K562 (cell line): ENCODE measurements around the gene MRGPRF. TPM values are rescaled to one million over a fixed set of nuclear protein-coding genes. Genes with fewer than 3 reads are reported as not detected.

Source experiments
- ATAC-seq: fragments of 200-7000 bp; cut with Tn5 transposase; 3 replicates; pipeline ENCODE4 v1.9.1; 2020; ENCODE audit warnings: moderate library complexity
- BruUV-seq: library from RNA; stranded (reverse); fragments of 400-500 nt; replicated peaks from 2 replicates; lab custom pipeline; 2021; lab: Mats Ljungman, UMichigan
- CTCF ChIA-PET: fragments of 300-600 bp; formaldehyde crosslinking; extraction: SDS; loops from one replicate; lab custom pipeline; 2021; ENCODE audit warnings: low intra/inter-chr PET ratio; lab: Yijun Ruan, JAX
- POLR2A ChIA-PET: fragments of 300-600, 350-650 bp; sonication (Branson Sonifier 250); formaldehyde crosslinking; extraction: SDS; loops from one replicate; lab custom pipeline; 2021; ENCODE audit warnings: antibody characterized with exemption, inconsistent platforms; lab: Yijun Ruan, JAX
- DNase-seq, 4 experiments: peaks; one replicate each; pipeline versions ENCODE4 v3.0.0 to v3.0.0-alpha.2; 2011 to 2018; ENCODE audit warnings: low spot score in 3 of 4, mixed read lengths in 3 of 4; ENCODE audit errors: extremely low read depth in 1 of 4
- FAIRE-seq: peaks from 2 replicates; lab custom pipeline; 2011; peaks lifted over from hg19 to GRCh38; lab: Jason Lieb, UNC
- H2AFZ ChIP-seq: 2 replicates; pipeline ENCODE4 v1.6.0; 2011; ENCODE audit warnings: low read depth, low read length, control low read depth, inconsistent platforms
- H3K27ac ChIP-seq: fragments of 200-600 bp; 3 replicates; pipeline ENCODE4 v1.8.0; 2011; ENCODE audit warnings: low read depth, mild to moderate bottlenecking, control low read depth, inconsistent platforms, low read length, moderate library complexity, mixed read lengths; ENCODE audit errors: extremely low read depth
- H3K27me3 ChIP-seq, 2 experiments: fragments of 300-600 bp in 1 of 2; 2 replicates in 1 of 2; 3 replicates in 1 of 2; pipeline versions ENCODE4 v1.6.0 to v1.8.0; 2011; ENCODE audit warnings: inconsistent platforms in 2 of 2, low read length in 2 of 2, mild to moderate bottlenecking in 1 of 2, mixed read lengths in 1 of 2, moderate library complexity in 1 of 2; ENCODE audit not compliant: control insufficient read depth in 2 of 2, insufficient read depth in 2 of 2
- H3K36me3 ChIP-seq: fragments of 300-600 bp; 3 replicates; pipeline ENCODE4 v1.8.0; 2011; ENCODE audit warnings: mild to moderate bottlenecking, low read length, inconsistent platforms; ENCODE audit not compliant: control insufficient read depth, insufficient read depth
- H3K4me1 ChIP-seq, 2 experiments: fragments of 200-600 bp in 1 of 2; replicated peaks in 1 of 2; 2 replicates in 1 of 2; 3 replicates in 1 of 2; pipeline versions ENCODE4 v1.5.1 to v1.8.0; 2011; ENCODE audit warnings: inconsistent platforms in 2 of 2, low read length in 2 of 2, mild to moderate bottlenecking in 1 of 2, mixed read lengths in 1 of 2, moderate library complexity in 1 of 2; ENCODE audit not compliant: control insufficient read depth in 2 of 2, insufficient read depth in 2 of 2
- H3K4me2 ChIP-seq: 2 replicates; pipeline ENCODE4 v1.6.1; 2011; ENCODE audit warnings: low read length, control low read depth, inconsistent platforms, mixed read lengths; ENCODE audit not compliant: insufficient read depth
- H3K4me3 ChIP-seq: fragments of 200-600 bp; sonication (generic), shearing (Covaris generic); 2 replicates; pipeline ENCODE4 v1.5.1; 2016; ENCODE audit warnings: control low read depth, inconsistent platforms
- H3K79me2 ChIP-seq: fragments of 200-600 bp; 3 replicates; pipeline ENCODE4 v1.8.0; 2011; ENCODE audit warnings: low read length, inconsistent platforms; ENCODE audit not compliant: control insufficient read depth, insufficient read depth
- H3K9ac ChIP-seq, 2 experiments: 2 replicates each; pipeline versions ENCODE4 v1.6.0 to v1.6.1; 2011; ENCODE audit warnings: low read depth in 2 of 2, low read length in 2 of 2, control low read depth in 1 of 2, inconsistent platforms in 1 of 2, mild to moderate bottlenecking in 1 of 2, mixed read lengths in 1 of 2; ENCODE audit not compliant: insufficient read depth in 1 of 2
- H3K9me1 ChIP-seq: one replicate; pipeline ENCODE4 v1.6.0; 2011; ENCODE audit warnings: inconsistent platforms, mild to moderate bottlenecking, low read length, moderate library complexity; ENCODE audit not compliant: control insufficient read depth, insufficient read depth
- H3K9me3 ChIP-seq: replicated peaks from 2 replicates; pipeline ENCODE4 v1.5.1; 2011; ENCODE audit warnings: low read depth, low read length, inconsistent platforms; ENCODE audit not compliant: control insufficient read depth, insufficient read depth
- H4K20me1 ChIP-seq: replicated peaks from 2 replicates; pipeline ENCODE4 v1.6.1; 2011; ENCODE audit warnings: low read length, inconsistent platforms, mixed read lengths; ENCODE audit not compliant: control insufficient read depth, insufficient read depth
- CHD1 ChIP-seq: fragments of 200-600 bp; sonication (generic); IDR thresholded peaks from one replicate; pipeline ENCODE4 v1.6.1; 2012; ENCODE audit warnings: mild to moderate bottlenecking, moderate library complexity, low read length, inconsistent platforms
- HNRNPLL ChIP-seq: fragments of 200-400 bp; formaldehyde crosslinking; IDR thresholded peaks from 2 replicates; pipeline ENCODE4 v1.6.1; 2017; ENCODE audit warnings: low read length, low read depth, mild to moderate bottlenecking; ENCODE audit not compliant: poor library complexity, severe bottlenecking
- ILF3 ChIP-seq: fragments of 450-650 bp; IDR thresholded peaks from 2 replicates; pipeline ENCODE4 v1.6.1; 2018; ENCODE audit warnings: antibody characterized with exemption, mild to moderate bottlenecking, moderate library complexity, borderline replicate concordance
- KLF6 ChIP-seq: fragments of 250-450 bp; sonication (Bioruptor Pico); IDR thresholded peaks from 2 replicates; pipeline ENCODE4 v1.4.0; 2020; ENCODE audit warnings: mild to moderate bottlenecking, moderate library complexity, borderline replicate concordance
- LCOR ChIP-seq: sonication (generic); formaldehyde crosslinking; IDR thresholded peaks from 2 replicates; pipeline ENCODE4 v1.8.0; 2022; ENCODE audit warnings: mild to moderate bottlenecking, missing genetic modification reagents
- MEF2A ChIP-seq: IDR thresholded peaks from 2 replicates; pipeline ENCODE4 v1.6.1; 2011; ENCODE audit warnings: low read depth, mild to moderate bottlenecking, low read length, moderate library complexity; ENCODE audit not compliant: control insufficient read depth
- NR2C1 ChIP-seq, 2 experiments: fragments of 450-650 bp; IDR thresholded peaks; 2 replicates each; pipeline ENCODE4 v1.6.1; 2017; ENCODE audit warnings: mild to moderate bottlenecking in 2 of 2, antibody characterized with exemption in 1 of 2, inconsistent platforms in 1 of 2, missing compliant biosample characterization in 1 of 2, missing genetic modification characterization in 1 of 2
- NR3C1 ChIP-seq: sonication (generic); formaldehyde crosslinking; IDR thresholded peaks from 2 replicates; pipeline ENCODE4 v1.8.1; 2022; ENCODE audit warnings: missing genetic modification reagents
- POLR2A ChIP-seq: fragments of 450-650 bp; conservative IDR thresholded peaks from 2 replicates; pipeline ENCODE4 v1.6.1; 2016
- PPARD ChIP-seq: fragments of 250-450 bp; sonication (Bioruptor Pico); IDR thresholded peaks from 2 replicates; pipeline ENCODE4 v1.8.0; 2022; ENCODE audit warnings: inconsistent platforms, mild to moderate bottlenecking, moderate library complexity
- XRCC4 ChIP-seq: IDR thresholded peaks from one replicate; pipeline ENCODE4 v1.6.1; 2011; ENCODE audit not compliant: insufficient read depth, insufficient read length; ENCODE audit errors: extremely low read depth
- ZC3H8 ChIP-seq: fragments of 450-650 bp; IDR thresholded peaks from 2 replicates; pipeline ENCODE4 v1.6.1; 2017
- ZNF444 ChIP-seq: fragments of 250-450 bp; sonication (Bioruptor Pico); IDR thresholded peaks from 2 replicates; pipeline ENCODE4 v1.4.0; 2020; ENCODE audit warnings: mild to moderate bottlenecking, moderate library complexity
- ZNF699 ChIP-seq: fragments of 250-450 bp; sonication (Bioruptor Pico); IDR thresholded peaks from 2 replicates; pipeline ENCODE4 v1.8.0; 2021; ENCODE audit warnings: mild to moderate bottlenecking, moderate library complexity; ENCODE audit not compliant: insufficient replicate concordance
- WGBS: fragments of 100-300 bp; shearing (Covaris generic); methylation state at CpG from one replicate; pipeline ENCODE4 v1.1.6; 2016; ENCODE audit warnings: low coverage, mixed read lengths; ENCODE audit not compliant: insufficient coverage; ENCODE audit errors: missing lambda C conversion rate; 5-methylcytosine and 5-hydroxymethylcytosine counted together
- in situ Hi-C: fragments of 300-500 bp; cut with MboI; formaldehyde crosslinking; loops from 4 replicates; pipeline ENCODE4 v1.15.0; 2018; ENCODE audit warnings: inconsistent platforms, mixed read lengths
- intact Hi-C: fragments of 100-400 bp; cut with micrococcal nuclease; formaldehyde crosslinking; loops from 2 replicates; pipeline ENCODE4 v1.14.2; 2022
- polyA plus RNA-seq, 8 experiments: library from polyadenylated mRNA; depleted of rRNA in 4 of 8; stranded (reverse) in 5 of 8; unstranded in 3 of 8; fragments of >200 nt; fragmentation: Nextera tagmentation in 2 of 8; fragmentation: Illumina TruSeq in 1 of 8; extraction: Ambion mirVana in 2 of 8; extraction: Trizol in 1 of 8; gene quantifications; 2 replicates each; pipeline versions ENCODE4 v1.2.1 to v1.2.3, GENCODE V29; 2011 to 2014; ENCODE audit warnings: inconsistent platforms in 1 of 8, missing spikeins in 1 of 8
- total RNA-seq, 7 experiments: library from RNA; depleted of rRNA in 6 of 7; stranded (reverse); fragments of >200 nt in 6 of 7; fragmentation: Illumina TruSeq in 2 of 7; extraction: Trizol in 2 of 7; gene quantifications; 2 replicates each; pipeline versions ENCODE4 v1.2.1 to v1.2.3, GENCODE V29; 2011 to 2021; ENCODE audit warnings: low replicate concordance in 1 of 7
- TF ChIP-seq, protein P1 (sequence below): fragments of 250-450 bp; sonication (Bioruptor Pico); IDR thresholded peaks from 2 replicates; pipeline ENCODE4 v1.8.0; 2021; ENCODE audit warnings: mild to moderate bottlenecking, moderate library complexity
- TF ChIP-seq, protein P2 (sequence below): fragments of 450-650 bp; IDR thresholded peaks from 2 replicates; pipeline ENCODE4 v1.6.1; 2016; ENCODE audit warnings: mild to moderate bottlenecking
- TF ChIP-seq, protein P3 (sequence below), 2 experiments: fragments of 250-450 bp in 1 of 2; fragments of 450-650 bp in 1 of 2; sonication (Bioruptor Pico) in 1 of 2; IDR thresholded peaks; 2 replicates each; pipeline versions ENCODE4 v1.6.1 to v1.8.0; 2016 to 2021; ENCODE audit warnings: mild to moderate bottlenecking in 2 of 2, moderate library complexity in 2 of 2, missing compliant biosample characterization in 1 of 2, missing genetic modification characterization in 1 of 2

The MRGPRF gene
- total and polyA plus RNA-seq, 9 of the 15 experiments (the other 6 are each of a cell fraction or from before 2014, with no cell fraction given), result not detected

DNA sequence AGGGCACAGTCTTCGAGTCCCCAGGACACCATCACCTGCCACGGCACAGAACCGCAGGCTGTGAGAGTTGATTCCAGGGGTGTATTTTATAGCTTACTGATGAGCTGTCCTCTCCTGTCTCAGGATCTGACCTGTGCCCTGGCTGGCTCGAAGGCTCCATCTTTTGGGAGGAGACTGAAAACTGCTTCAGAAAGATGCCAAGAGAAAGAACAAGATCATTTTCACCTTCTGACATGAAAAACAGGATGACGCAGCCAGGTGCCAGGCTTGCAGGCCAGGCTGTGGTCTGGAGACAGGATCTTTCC is 34.5 kb downstream of the MRGPRF start (continued):
- TF ChIP-seq MEF2A (no peak), CHD1 (no peak), ILF3 (no peak), ZNF699 (CRISPR knock-in tag) (no peak), XRCC4 (no peak), ZNF444 (CRISPR knock-in tag) (no peak)
- TF ChIP-seq, protein P1, sequence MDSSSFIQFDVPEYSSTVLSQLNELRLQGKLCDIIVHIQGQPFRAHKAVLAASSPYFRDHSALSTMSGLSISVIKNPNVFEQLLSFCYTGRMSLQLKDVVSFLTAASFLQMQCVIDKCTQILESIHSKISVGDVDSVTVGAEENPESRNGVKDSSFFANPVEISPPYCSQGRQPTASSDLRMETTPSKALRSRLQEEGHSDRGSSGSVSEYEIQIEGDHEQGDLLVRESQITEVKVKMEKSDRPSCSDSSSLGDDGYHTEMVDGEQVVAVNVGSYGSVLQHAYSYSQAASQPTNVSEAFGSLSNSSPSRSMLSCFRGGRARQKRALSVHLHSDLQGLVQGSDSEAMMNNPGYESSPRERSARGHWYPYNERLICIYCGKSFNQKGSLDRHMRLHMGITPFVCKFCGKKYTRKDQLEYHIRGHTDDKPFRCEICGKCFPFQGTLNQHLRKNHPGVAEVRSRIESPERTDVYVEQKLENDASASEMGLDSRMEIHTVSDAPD (CRISPR knock-in tag), result no peak

DNA sequence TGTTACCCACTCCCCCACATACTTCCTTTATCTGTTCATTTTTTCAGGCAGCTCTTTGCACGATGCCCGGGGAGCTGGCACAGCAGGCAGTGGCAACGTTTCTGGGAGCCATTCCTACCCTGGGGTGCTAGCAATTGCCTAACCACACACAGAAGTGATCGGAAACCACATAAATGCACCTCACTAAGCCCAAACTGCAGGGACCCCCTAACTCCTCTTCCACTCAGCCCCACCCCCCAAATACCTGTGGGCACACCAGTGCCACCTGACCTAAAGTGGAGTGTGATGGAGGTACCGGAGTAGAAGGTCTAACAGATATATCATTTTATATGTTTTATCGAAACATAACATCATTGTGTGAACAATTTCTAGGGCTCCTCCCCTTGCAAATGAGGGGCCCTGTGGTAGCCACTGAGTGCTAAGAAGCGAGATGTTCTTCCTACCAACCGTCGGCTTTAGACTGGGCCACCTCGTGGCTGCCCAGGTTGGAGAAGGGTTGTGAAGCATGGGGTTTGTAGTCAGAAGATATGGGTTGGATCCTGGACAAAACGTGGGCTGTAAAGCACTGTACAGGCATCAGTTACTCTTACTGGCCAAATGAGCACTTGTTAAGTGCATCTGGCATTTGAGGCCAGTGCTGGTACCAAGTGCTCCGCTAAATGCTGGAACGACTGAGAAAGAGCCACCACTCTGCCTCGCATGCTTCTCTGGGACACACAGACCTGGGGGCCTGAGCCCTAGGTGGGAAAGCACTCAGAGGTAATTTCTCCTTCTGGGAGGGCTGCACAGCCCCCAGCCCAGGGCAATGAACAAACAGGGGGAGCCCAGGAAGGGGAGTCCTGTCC is 35.0 kb downstream of the MRGPRF start:
- POLR2A ChIA-PET, result no interaction called here
- H3K9me1 ChIP-seq, result no peaks in the 10 kb centered on the region
- no peaks in the 10 kb centered on the region for H3K79me2 ChIP-seq
- H4K20me1 ChIP-seq, result no peaks in the 10 kb centered on the region
- no peak overlapping the region for H3K4me2 ChIP-seq
- 7% methylated on average over 14 of the region's 14 CpGs for WGBS
- H2AFZ ChIP-seq, result no peak overlapping the region
- H3K4me1 ChIP-seq, result peaks cover 5 to 15% of the 10 kb centered on the region in 2 experiments; a peak in 3 of 5 replicates
- no peak for DNase-seq
- FAIRE-seq, result no peak
- CTCF ChIA-PET, result no interaction called here
- no peak overlapping the region for H3K9ac ChIP-seq
- intact Hi-C loops (no loop called here), in situ Hi-C loops (no loop called here)
- no TSS peak for BruUV-seq
- H3K9me3 ChIP-seq, result 0 out of 2 replicates have a peak, but pooled peaks cover 2% of the 10 kb centered on the region
- H3K27ac ChIP-seq, result no peak overlapping the region
- peaks cover 25 to 39% of the 10 kb centered on the region in 2 experiments for H3K27me3 ChIP-seq
- H3K4me3 ChIP-seq, result no peak overlapping the region
- no peaks in the 10 kb centered on the region for H3K36me3 ChIP-seq
- no peak for ATAC-seq
- TF ChIP-seq, protein P2, sequence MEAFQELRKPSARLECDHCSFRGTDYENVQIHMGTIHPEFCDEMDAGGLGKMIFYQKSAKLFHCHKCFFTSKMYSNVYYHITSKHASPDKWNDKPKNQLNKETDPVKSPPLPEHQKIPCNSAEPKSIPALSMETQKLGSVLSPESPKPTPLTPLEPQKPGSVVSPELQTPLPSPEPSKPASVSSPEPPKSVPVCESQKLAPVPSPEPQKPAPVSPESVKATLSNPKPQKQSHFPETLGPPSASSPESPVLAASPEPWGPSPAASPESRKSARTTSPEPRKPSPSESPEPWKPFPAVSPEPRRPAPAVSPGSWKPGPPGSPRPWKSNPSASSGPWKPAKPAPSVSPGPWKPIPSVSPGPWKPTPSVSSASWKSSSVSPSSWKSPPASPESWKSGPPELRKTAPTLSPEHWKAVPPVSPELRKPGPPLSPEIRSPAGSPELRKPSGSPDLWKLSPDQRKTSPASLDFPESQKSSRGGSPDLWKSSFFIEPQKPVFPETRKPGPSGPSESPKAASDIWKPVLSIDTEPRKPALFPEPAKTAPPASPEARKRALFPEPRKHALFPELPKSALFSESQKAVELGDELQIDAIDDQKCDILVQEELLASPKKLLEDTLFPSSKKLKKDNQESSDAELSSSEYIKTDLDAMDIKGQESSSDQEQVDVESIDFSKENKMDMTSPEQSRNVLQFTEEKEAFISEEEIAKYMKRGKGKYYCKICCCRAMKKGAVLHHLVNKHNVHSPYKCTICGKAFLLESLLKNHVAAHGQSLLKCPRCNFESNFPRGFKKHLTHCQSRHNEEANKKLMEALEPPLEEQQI, result no peak
- TF ChIP-seq, protein P3, sequence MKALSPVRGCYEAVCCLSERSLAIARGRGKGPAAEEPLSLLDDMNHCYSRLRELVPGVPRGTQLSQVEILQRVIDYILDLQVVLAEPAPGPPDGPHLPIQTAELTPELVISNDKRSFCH (CRISPR knock-in tag; IDR thresholded peaks at IDR 0.05), result no peak
- TF ChIP-seq, protein P3 (tag; IDR thresholded peaks at IDR 0.05), result no peak
- TF ChIP-seq HNRNPLL (no peak), NR3C1 (CRISPR knock-in tag) (no peak), POLR2A (no peak), ZC3H8 (no peak), NR2C1 (IDR thresholded peaks at IDR 0.05) (no peak), NR2C1 (tag; IDR thresholded peaks at IDR 0.05) (no peak), KLF6 (CRISPR knock-in tag) (no peak), LCOR (CRISPR knock-in tag) (no peak), PPARD (CRISPR knock-in tag) (no peak)
